Iris pigment epithelial cell (primary cell): ENCODE measurements around the gene INPP1.
"Not testable (repeated sequence)": the region's sequence is repeated elsewhere in the genome, so short reads cannot be mapped to it uniquely, and the experiment has no call there.

Experiments used
- DNase-seq: peaks from one replicate; pipeline ENCODE4 v3.0.0-alpha.2; 2011; ENCODE audit warnings: low read depth

The INPP1 gene

GRCh38 chr2:190343536-190344275 is at the start of gene INPP1:
TSS of gene INPP1 (plus strand) at chr2:190343589. CDS start at chr2:190360103, 16,514 bp downstream.
- peak; percentile 43 for DNase-seq

- not testable (repeated sequence) for DNase-seq
These were observed 45.5 kb upstream of the INPP1 start for GRCh38 chr2:190297880-190298279.

GRCh38 chr2:190301032-190301431 is 42.4 kb upstream of the INPP1 start:
- DNase-seq = no peak

GRCh38 chr2:190302052-190302451 is 41.3 kb upstream of the INPP1 start:
- DNase-seq = no peak

GRCh38 chr2:190303647-190304046 is 39.7 kb upstream of the INPP1 start:
- peak; percentile 40 for DNase-seq

- no peak for DNase-seq
These were observed 39.0 kb upstream of the INPP1 start for GRCh38 chr2:190304404-190304803.

- no peak for DNase-seq
These were observed 35.4 kb upstream of the INPP1 start for GRCh38 chr2:190308031-190308430.

GRCh38 chr2:190311893-190312634 is 31.3 kb upstream of the INPP1 start:
- no peak for DNase-seq

- DNase-seq = not testable (repeated sequence)
These were observed 30.8 kb upstream of the INPP1 start for GRCh38 chr2:190312635-190313025.

GRCh38 chr2:190313880-190314279 is 29.5 kb upstream of the INPP1 start:
- DNase-seq = no peak

- no peak for DNase-seq
These were observed 28.1 kb upstream of the INPP1 start for GRCh38 chr2:190315273-190315672.

- DNase-seq = no peak
These were observed 24.9 kb upstream of the INPP1 start for GRCh38 chr2:190318514-190318913.

- DNase-seq = peak; percentile 9
These were observed 24.3 kb upstream of the INPP1 start for GRCh38 chr2:190318931-190319554.

- peak; percentile 96 for DNase-seq
These were observed 23.6 kb upstream of the INPP1 start, which contains the start of gene HIBCH for GRCh38 chr2:190319555-190320498. TSS of gene HIBCH (minus strand) at chr2:190319826. CDS start at chr2:190319750, 76 bp downstream.

GRCh38 chr2:190320696-190321095 is 22.7 kb upstream of the INPP1 start:
- no peak for DNase-seq

- DNase-seq = no peak
These were observed 20.0 kb upstream of the INPP1 start for GRCh38 chr2:190323406-190323805.

GRCh38 chr2:190325588-190325987 is 17.8 kb upstream of the INPP1 start:
- no peak for DNase-seq

- DNase-seq = no peak
These were observed 15.4 kb upstream of the INPP1 start for GRCh38 chr2:190327867-190328572.

- DNase-seq = peak; percentile 15
These were observed 14.7 kb upstream of the INPP1 start for GRCh38 chr2:190328573-190329147.

- DNase-seq = no peak
These were observed 10.0 kb upstream of the INPP1 start for GRCh38 chr2:190333395-190333794.

GRCh38 chr2:190333928-190334327 is 9.5 kb upstream of the INPP1 start:
- no peak for DNase-seq
